ENCODE results near the gene SLC39A8. TPM values are rescaled to one million over a fixed set of nuclear protein-coding genes. Genes with fewer than 3 reads are reported as not detected.

The SLC39A8 gene
- total and polyA plus RNA-seq, 9 of the 15 experiments (the other 6 are each of a cell fraction or from before 2014, with no cell fraction given) = 8.2 to 30.3 (median 25.0) TPM

- TF ChIP-seq MGA (IDR thresholded peaks at IDR 0.05) = peak; percentile 12; the same call in 1 of the 2 replicates
Observed at GRCh38 chr4:102342404-102343074, 2.7 kb downstream of the SLC39A8 start (continued).
